AG04450 (cell line): ENCODE measurements around the gene CPVL. TPM values are rescaled to one million over a fixed set of nuclear protein-coding genes. Genes with fewer than 3 reads are reported as not detected.

Experiments used
- CTCF ChIA-PET: fragments of 300-600, 350-600 bp; formaldehyde crosslinking; extraction: SDS; loops from one replicate; lab custom pipeline; 2022; ENCODE audit warnings: antibody characterized with exemption, inconsistent platforms; lab: Charles Lee
- POLR2A ChIA-PET: fragments of 350-600 bp; formaldehyde crosslinking; extraction: SDS; loops from one replicate; lab custom pipeline; 2021; ENCODE audit warnings: antibody characterized with exemption, inconsistent platforms; lab: Yijun Ruan, JAX
- DNase-seq: peaks from one replicate; pipeline ENCODE4 v3.0.0-alpha.2; 2011; ENCODE audit warnings: low read depth, low spot score
- H3K27ac ChIP-seq: one replicate; pipeline ENCODE4 v1.5.1; 2012; ENCODE audit warnings: low read depth, low read length, control low read depth
- H3K27me3 ChIP-seq: one replicate; pipeline ENCODE4 v1.6.0; 2012; ENCODE audit warnings: low read length; ENCODE audit not compliant: control insufficient read depth, insufficient read depth
- H3K4me3 ChIP-seq: 2 replicates; pipeline ENCODE4 v1.5.1; 2011; ENCODE audit warnings: mild to moderate bottlenecking, low read depth, low read length, control low read depth
- H3K9me3 ChIP-seq: 2 replicates; pipeline ENCODE4 v1.5.1; 2012; ENCODE audit warnings: low read length; ENCODE audit not compliant: control insufficient read depth, insufficient read depth
- polyA plus RNA-seq: library from polyadenylated mRNA; depleted of rRNA; stranded (reverse); fragments of >200 nt; gene quantifications from 2 replicates; pipeline ENCODE4 v1.2.3, GENCODE V29; 2011
- TF ChIP-seq, protein P1 (sequence below): IDR thresholded peaks from 2 replicates; pipeline ENCODE4 v1.5.1; 2011; ENCODE audit warnings: low read depth, low read length, control low read depth, inconsistent platforms

Gene CPVL
- polyA plus RNA-seq, 1 experiment, result not detected

DNA sequence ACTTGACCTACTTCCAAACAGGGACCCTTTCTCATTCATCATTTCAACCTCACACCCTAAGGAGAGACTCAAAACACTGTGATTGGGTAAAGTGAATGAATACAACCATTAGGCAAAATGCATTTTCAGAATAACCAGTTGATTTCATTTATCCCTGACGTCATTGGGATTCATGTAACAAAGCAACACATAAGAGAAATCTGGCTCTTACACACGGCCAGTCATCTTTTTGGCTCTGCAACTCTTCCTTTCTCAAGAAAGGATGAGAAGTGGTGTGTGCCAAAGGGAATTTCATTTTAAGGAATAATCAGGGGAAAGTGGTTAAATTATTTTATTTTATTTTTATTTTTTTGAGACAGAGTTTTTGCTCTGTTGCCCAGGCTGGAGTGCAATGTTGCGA, 83.1 kb downstream of the CPVL start:
- H3K27ac ChIP-seq, result no peak overlapping the region
- POLR2A ChIA-PET, result interaction anchor here (0.7 kb wide), 1 partner anchor 845 kb away, joined by 3 read pairs; no protein-coding TSS in a partner anchor
- H3K27me3 ChIP-seq, result no peaks in the 10 kb centered on the region
- TF ChIP-seq, protein P1, sequence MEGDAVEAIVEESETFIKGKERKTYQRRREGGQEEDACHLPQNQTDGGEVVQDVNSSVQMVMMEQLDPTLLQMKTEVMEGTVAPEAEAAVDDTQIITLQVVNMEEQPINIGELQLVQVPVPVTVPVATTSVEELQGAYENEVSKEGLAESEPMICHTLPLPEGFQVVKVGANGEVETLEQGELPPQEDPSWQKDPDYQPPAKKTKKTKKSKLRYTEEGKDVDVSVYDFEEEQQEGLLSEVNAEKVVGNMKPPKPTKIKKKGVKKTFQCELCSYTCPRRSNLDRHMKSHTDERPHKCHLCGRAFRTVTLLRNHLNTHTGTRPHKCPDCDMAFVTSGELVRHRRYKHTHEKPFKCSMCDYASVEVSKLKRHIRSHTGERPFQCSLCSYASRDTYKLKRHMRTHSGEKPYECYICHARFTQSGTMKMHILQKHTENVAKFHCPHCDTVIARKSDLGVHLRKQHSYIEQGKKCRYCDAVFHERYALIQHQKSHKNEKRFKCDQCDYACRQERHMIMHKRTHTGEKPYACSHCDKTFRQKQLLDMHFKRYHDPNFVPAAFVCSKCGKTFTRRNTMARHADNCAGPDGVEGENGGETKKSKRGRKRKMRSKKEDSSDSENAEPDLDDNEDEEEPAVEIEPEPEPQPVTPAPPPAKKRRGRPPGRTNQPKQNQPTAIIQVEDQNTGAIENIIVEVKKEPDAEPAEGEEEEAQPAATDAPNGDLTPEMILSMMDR, result no peak
- no peak overlapping the region for H3K4me3 ChIP-seq
- DNase-seq, result no peak
- no peaks in the 10 kb centered on the region for H3K9me3 ChIP-seq
- CTCF ChIA-PET, result no interaction called here

DNA sequence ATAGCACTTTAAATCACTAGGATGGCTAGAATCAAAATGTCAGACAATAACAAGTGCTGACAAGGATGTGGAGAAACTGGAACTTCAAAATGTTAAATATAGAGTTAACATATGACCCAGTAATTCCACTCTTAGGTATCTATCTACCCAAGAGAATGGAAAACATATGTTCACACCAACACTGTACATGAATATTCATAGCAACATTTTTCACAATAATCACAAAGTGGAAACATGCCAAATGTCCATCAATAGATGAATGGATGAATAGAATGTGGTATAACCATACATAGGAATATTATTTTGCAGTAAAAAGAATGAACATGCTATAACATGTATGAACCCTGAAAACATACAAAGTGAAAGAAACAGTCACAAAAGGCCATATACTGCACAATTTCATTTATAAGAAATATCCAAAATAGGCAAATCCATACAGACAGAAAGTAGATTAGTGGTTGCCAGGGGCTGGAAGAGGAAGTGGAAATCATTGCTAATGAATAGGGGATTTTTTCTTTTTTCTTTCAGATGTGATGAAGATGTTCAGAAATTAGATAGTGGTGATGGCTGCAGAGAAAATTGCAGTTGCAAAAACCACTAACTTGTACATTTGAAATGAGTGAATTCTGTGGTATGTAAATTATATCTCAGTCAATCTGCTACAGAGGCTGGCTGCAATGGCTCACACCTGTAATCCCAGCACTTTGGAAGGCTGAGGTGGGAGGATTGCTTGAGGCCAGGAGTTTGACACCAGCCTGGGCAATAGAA, 93.0 kb downstream of the CPVL start:
- no peak for DNase-seq

DNA sequence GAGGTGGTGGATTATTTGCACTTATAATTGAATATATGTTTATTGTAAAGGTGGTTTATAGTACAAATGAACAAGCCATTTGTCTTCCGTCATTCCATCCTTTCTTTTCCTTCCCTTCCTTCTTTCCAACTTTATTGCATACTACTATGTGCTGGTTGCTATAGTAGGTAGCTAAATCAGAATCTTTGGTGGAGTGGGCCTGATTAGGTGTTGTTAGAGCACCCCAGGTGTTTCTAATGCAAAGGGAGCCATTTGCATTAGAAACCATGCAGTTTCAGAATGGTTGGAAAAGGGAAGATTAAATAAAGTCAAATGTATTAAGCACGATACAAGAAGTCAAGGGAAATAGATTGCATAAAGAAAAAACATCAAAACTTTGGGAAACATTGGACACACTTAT, 99.4 kb downstream of the CPVL start:
- TF ChIP-seq, protein P1, result no peak
- ChIA-PET POLR2A (no interaction called here), CTCF (interaction anchor here (1.6 kb wide), 1 partner anchor 120 kb away, joined by 6 read pairs; no protein-coding TSS in a partner anchor)
- H3K4me3 ChIP-seq, result no peak overlapping the region
- no peaks in the 10 kb centered on the region for H3K9me3 ChIP-seq
- no peak for DNase-seq
- peaks cover 2% of the 10 kb centered on the region for H3K27me3 ChIP-seq
- no peak overlapping the region for H3K27ac ChIP-seq

More for the DNA sequence above, 93.0 kb downstream of the CPVL start:
- no peaks in the 10 kb centered on the region for H3K9me3 ChIP-seq
- H3K27ac ChIP-seq, result no peak overlapping the region
- no peak overlapping the region for H3K4me3 ChIP-seq
- H3K27me3 ChIP-seq, result no peaks in the 10 kb centered on the region
- ChIA-PET CTCF (no interaction called here), POLR2A (no interaction called here)
- TF ChIP-seq, protein P1, result no peak

DNA sequence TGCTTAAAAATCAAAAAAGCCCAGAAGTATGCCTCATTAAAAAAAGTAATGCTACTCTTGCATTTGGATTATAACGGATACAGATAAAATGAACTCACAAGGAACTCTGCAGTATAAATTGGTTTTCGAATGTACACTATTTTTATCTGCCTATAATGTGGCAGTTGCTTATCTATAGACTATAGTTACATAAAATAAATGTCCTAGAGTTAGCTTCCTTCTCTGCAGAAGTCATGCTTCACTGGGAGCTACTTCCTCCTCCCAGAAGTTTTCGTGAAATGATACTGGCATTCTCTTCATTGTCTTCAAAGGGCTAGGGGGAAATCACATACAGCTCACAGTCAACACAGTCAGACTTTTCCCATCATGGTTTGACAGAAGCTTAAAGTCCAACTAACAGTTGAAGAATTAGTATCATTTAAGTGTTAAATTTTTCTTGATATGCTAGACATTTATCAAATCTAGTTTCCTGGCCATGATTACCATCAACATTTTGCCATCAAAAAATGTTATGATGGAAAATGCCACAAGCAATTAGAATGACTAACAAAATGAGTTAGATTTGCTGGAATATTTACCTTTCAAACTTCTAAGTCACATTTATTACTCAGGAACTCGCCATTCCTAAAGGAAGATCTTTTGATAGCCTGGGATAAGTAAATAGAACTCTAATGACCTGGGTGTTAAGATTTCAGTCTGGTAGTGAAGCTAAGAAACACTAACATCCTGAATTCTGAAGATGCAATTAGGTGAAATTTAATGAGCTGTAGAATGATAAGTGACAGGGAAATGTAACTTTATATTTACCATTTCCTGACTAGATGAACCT, 100.9 kb downstream of the CPVL start:
- H3K27ac ChIP-seq, result no peak overlapping the region
- ChIA-PET CTCF (interaction anchor here (1.3 kb wide), 1 partner anchor 56 kb away, joined by 3 read pairs; no protein-coding TSS in a partner anchor), POLR2A (no interaction called here)
- H3K27me3 ChIP-seq, result peaks cover 2% of the 10 kb centered on the region
- no peaks in the 10 kb centered on the region for H3K9me3 ChIP-seq
- no peak overlapping the region for H3K4me3 ChIP-seq
- no peak for DNase-seq
- TF ChIP-seq, protein P1, result no peak
